Measurements from ENCODE around the gene GJA1. TPM values are rescaled to one million over a fixed set of nuclear protein-coding genes. Genes with fewer than 3 reads are reported as not detected.

GJA1 gene
- total RNA-seq, 2 experiments from 2014 or later, result 0.09 TPM; not detected in 1

DNA sequence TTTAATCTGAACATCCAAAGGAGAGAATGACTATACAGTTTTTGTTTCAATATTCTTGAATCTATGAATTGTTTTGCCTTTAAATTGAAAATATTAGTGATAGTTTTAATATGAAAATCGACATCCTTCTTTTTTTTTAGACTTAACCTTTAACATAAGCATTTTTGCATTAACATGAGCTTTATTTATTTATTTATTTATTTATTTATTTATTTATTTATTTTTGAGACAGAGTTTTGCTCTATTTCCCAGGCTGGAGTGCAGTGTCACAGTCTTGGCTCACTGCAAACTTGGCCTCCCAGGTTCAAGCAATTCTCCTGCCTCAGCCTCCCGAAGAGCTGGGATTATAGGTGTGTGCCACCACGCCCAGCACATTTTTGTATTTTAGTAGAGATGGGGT lies 27.6 kb downstream of the GJA1 start:
- H3K27me3 Mint-ChIP-seq, result no peaks in the 10 kb centered on the region
- CTCF ChIA-PET, result no interaction called here
- H3K36me3 Mint-ChIP-seq (ENCODE audit: low read depth), result no peaks in the 10 kb centered on the region
- DNase-seq (no peak), ATAC-seq (no peak)
- H3K4me3 Mint-ChIP-seq, result no peak overlapping the region
- no peak overlapping the region for H3K27ac Mint-ChIP-seq
- H3K9me3 Mint-ChIP-seq, result no peaks in the 10 kb centered on the region
- POLR2A ChIA-PET, result no interaction called here
- intact Hi-C loops (cut with micrococcal nuclease), result no loop called here
- TF ChIP-seq, protein P1, sequence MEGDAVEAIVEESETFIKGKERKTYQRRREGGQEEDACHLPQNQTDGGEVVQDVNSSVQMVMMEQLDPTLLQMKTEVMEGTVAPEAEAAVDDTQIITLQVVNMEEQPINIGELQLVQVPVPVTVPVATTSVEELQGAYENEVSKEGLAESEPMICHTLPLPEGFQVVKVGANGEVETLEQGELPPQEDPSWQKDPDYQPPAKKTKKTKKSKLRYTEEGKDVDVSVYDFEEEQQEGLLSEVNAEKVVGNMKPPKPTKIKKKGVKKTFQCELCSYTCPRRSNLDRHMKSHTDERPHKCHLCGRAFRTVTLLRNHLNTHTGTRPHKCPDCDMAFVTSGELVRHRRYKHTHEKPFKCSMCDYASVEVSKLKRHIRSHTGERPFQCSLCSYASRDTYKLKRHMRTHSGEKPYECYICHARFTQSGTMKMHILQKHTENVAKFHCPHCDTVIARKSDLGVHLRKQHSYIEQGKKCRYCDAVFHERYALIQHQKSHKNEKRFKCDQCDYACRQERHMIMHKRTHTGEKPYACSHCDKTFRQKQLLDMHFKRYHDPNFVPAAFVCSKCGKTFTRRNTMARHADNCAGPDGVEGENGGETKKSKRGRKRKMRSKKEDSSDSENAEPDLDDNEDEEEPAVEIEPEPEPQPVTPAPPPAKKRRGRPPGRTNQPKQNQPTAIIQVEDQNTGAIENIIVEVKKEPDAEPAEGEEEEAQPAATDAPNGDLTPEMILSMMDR (IDR thresholded peaks at IDR 0.05), result no peak
- no peaks in the 10 kb centered on the region for H3K4me1 Mint-ChIP-seq (ENCODE audit: low read depth)

DNA sequence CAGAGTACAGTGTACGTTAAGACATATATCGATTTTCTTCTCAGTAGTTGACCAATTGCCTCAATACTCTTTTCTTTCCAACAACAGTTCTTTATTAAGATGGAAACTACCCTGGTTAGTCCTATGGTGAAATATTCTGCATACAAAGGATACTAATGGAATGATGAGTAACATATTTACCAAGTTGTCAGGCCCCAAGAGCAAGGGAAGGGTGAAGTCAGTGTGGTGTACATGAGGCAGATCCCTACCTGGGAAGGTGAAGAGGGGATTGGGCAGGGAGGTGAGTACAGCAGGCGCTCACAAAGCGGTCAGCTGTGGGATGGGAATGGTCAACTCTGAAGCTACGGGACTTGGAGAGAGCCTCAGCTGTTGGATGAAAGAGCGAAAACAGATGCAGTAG lies 29.7 kb downstream of the GJA1 start:
- no peak overlapping the region for H3K4me3 Mint-ChIP-seq
- TF ChIP-seq, protein P1 (IDR thresholded peaks at IDR 0.05), result no peak
- intact Hi-C loops (cut with micrococcal nuclease), result no loop called here
- no peaks in the 10 kb centered on the region for H3K4me1 Mint-ChIP-seq (ENCODE audit: low read depth)
- POLR2A ChIA-PET, result no interaction called here
- CTCF ChIA-PET, result no interaction called here
- H3K9me3 Mint-ChIP-seq, result no peaks in the 10 kb centered on the region
- no peaks in the 10 kb centered on the region for H3K27me3 Mint-ChIP-seq
- no peak overlapping the region for H3K27ac Mint-ChIP-seq
- DNase-seq (no peak), ATAC-seq (no peak)
- no peaks in the 10 kb centered on the region for H3K36me3 Mint-ChIP-seq (ENCODE audit: low read depth)

DNA sequence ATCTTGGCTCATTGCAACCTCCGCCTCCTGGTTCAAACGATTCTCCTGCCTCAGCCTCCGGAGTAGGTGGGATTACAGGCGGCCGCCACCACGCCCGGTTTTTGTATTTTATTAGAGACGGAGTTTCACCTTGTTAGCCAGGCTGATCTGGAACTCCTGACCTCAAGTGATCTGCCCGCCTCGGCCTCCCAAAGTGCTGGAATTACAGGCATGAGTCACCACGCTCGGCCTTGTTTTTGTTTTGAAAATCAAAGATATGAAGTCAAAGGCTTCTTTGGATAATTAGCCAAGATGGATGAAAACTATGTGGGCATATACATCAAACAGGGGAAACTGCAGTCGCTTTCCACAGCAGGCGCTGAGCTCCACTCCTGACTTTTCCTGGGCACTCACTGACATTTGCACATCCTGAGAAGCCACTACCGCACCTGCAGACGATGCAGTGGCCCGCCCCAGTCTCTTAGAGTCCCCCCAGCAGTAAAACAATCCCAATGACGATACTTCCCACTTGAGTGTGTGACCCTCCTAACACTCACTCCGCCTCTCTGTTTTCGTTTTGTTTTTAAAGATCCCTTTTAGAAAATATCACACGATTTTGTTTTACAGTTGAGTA lies 44.1 kb downstream of the GJA1 start:
- ChIA-PET CTCF (no interaction called here), POLR2A (no interaction called here)
- intact Hi-C loops (cut with micrococcal nuclease), result no loop called here
- no peaks in the 10 kb centered on the region for H3K36me3 Mint-ChIP-seq (ENCODE audit: low read depth)
- no peak overlapping the region for H3K4me3 Mint-ChIP-seq
- no peaks in the 10 kb centered on the region for H3K4me1 Mint-ChIP-seq (ENCODE audit: low read depth)
- ATAC-seq (no peak), DNase-seq (no peak)
- H3K9me3 Mint-ChIP-seq, result no peaks in the 10 kb centered on the region
- no peaks in the 10 kb centered on the region for H3K27me3 Mint-ChIP-seq
- no peak overlapping the region for H3K27ac Mint-ChIP-seq
- TF ChIP-seq, protein P1 (IDR thresholded peaks at IDR 0.05), result no peak

DNA sequence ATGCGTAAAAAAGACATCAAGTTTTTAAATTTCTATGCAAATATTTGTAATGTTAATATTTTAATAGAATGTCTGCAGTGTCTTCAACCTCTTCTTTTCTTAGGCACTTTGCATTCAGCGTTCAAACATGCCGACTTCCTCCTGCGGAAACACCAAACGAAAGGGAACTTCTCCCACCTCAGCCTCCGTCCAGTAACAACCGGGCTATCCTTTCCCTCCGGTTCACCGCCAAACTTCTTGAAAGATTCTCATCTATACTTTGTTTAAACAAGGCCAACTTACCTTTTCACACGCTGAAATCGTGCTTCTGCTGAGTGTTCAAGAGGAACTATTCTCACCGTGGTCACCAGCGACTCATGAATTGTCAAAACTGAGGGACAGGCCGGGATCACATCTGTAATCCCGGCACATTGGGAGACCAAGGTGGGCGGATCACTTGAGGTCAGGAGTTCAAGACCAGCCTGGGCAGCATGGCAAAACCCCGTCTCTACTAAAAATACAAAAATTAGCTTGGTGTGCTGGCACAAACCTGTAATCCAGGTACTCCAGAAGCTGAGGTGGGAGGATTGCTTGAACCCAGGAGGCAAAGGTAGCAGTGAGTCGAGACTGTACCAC lies 44.8 kb downstream of the GJA1 start:
- H3K36me3 Mint-ChIP-seq (ENCODE audit: low read depth), result no peaks in the 10 kb centered on the region
- ATAC-seq, result no peak
- H3K27me3 Mint-ChIP-seq, result no peaks in the 10 kb centered on the region
- ChIA-PET POLR2A (no interaction called here), CTCF (no interaction called here)
- intact Hi-C loops (cut with micrococcal nuclease), result no loop called here
- no peaks in the 10 kb centered on the region for H3K9me3 Mint-ChIP-seq
- H3K4me1 Mint-ChIP-seq (ENCODE audit: low read depth), result no peaks in the 10 kb centered on the region
- no peak overlapping the region for H3K27ac Mint-ChIP-seq
- H3K4me3 Mint-ChIP-seq, result no peak overlapping the region
- DNase-seq, result no peak
- TF ChIP-seq, protein P1 (IDR thresholded peaks at IDR 0.05), result no peak

DNA sequence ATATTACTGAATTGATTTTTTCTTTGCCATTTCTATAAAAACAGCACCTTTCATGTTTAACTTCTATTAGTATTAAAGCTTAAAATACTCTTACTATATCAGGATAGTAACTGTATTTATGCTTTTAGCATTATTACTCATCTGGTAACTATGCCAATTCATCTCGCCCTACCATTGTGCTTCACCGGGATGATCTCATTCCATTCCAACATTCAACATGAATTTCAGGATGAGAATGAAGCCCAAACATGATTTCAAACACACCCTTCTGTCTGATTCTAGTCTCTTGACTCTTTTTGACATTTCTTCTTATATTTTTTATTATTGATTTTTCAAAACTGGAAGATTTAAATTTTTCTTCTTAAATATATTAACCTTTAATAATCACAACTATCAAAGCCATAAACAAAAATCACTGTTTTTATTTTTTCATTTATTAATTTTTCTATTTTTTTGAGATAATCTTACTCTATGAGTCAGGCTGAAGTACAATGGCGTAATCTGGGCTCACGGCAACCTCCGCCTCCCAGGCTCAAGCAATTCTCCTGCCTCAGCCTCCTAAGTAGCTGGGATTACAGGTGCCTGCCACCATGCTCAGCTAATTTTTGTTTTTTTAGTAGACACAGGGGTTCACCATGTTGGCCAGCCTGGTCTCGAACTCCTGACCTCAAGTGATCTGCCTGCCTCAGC lies 46.7 kb downstream of the GJA1 start:
- no peaks in the 10 kb centered on the region for H3K27me3 Mint-ChIP-seq
- no peaks in the 10 kb centered on the region for H3K4me1 Mint-ChIP-seq (ENCODE audit: low read depth)
- no peaks in the 10 kb centered on the region for H3K36me3 Mint-ChIP-seq (ENCODE audit: low read depth)
- TF ChIP-seq, protein P1 (IDR thresholded peaks at IDR 0.05), result no peak
- ChIA-PET POLR2A (no interaction called here), CTCF (no interaction called here)
- ATAC-seq (no peak), DNase-seq (no peak)
- H3K9me3 Mint-ChIP-seq, result no peaks in the 10 kb centered on the region
- H3K4me3 Mint-ChIP-seq, result no peak overlapping the region
- intact Hi-C loops (cut with micrococcal nuclease), result no loop called here
- H3K27ac Mint-ChIP-seq, result no peak overlapping the region
